Liver (tissue), 9 donors: ENCODE measurements around the gene CNP. TPM values are rescaled to one million over a fixed set of nuclear protein-coding genes. Genes with fewer than 3 reads are reported as not detected.

Experiments
- DNase-seq: peaks from one replicate; pipeline ENCODE4 v3.0.0-alpha.2; 2017; ENCODE audit warnings: low spot score
- H3K27ac ChIP-seq, 2 donors: one replicate each; pipeline ENCODE4 v1.7.0; 2013; ENCODE audit warnings: inconsistent platforms in 2 of 2, low read length in 2 of 2, control low read depth in 1 of 2, low read depth in 1 of 2, mild to moderate bottlenecking in 1 of 2
- H3K27me3 ChIP-seq, 4 donors: one replicate each; pipeline versions ENCODE4 v1.6.1 to v1.7.0; 2013; ENCODE audit warnings: low read length in 3 of 4, inconsistent platforms in 1 of 4, mild to moderate bottlenecking in 1 of 4, moderate library complexity in 1 of 4; ENCODE audit not compliant: control insufficient read depth in 4 of 4, insufficient read depth in 4 of 4
- H3K36me3 ChIP-seq, 4 donors: one replicate each; pipeline versions ENCODE4 v1.6.1 to v1.7.0; 2013; ENCODE audit warnings: low read length in 3 of 4, mild to moderate bottlenecking in 3 of 4, low read depth in 1 of 4, moderate library complexity in 1 of 4; ENCODE audit not compliant: control insufficient read depth in 4 of 4, insufficient read depth in 3 of 4
- H3K4me1 ChIP-seq, 4 donors: one replicate each; pipeline versions ENCODE4 v1.6.1 to v1.7.0; 2013; ENCODE audit warnings: low read length in 3 of 4, mild to moderate bottlenecking in 3 of 4, moderate library complexity in 1 of 4; ENCODE audit not compliant: control insufficient read depth in 4 of 4, insufficient read depth in 4 of 4
- H3K4me3 ChIP-seq, 3 donors: one replicate each; pipeline versions ENCODE4 v1.6.1 to v1.7.0; 2013; ENCODE audit warnings: low read length in 3 of 3, control low read depth in 1 of 3, low read depth in 1 of 3, mild to moderate bottlenecking in 1 of 3
- H3K9ac ChIP-seq, 2 donors: one replicate each; pipeline ENCODE4 v1.7.0; 2013; ENCODE audit warnings: low read length in 2 of 2, mild to moderate bottlenecking in 2 of 2, moderate library complexity in 2 of 2, control low read depth in 1 of 2, low read depth in 1 of 2
- H3K9me3 ChIP-seq, 4 donors: one replicate each; pipeline versions ENCODE4 v1.6.1 to v1.7.0; 2013; ENCODE audit warnings: low read length in 3 of 4; ENCODE audit not compliant: control insufficient read depth in 4 of 4
- FOXA2 ChIP-seq: IDR thresholded peaks from 2 replicates; pipeline ENCODE4 v1.6.1; 2016; ENCODE audit warnings: antibody characterized with exemption
- HNF4A ChIP-seq, 2 donors: conservative IDR thresholded peaks; 2 replicates each; pipeline ENCODE4 v1.6.1; 2016; ENCODE audit warnings: antibody characterized with exemption in 2 of 2, mild to moderate bottlenecking in 2 of 2
- HNF4G ChIP-seq: IDR thresholded peaks from 2 replicates; pipeline ENCODE4 v1.6.1; 2016; ENCODE audit warnings: antibody characterized with exemption
- NR2F2 ChIP-seq: IDR thresholded peaks from 2 replicates; pipeline ENCODE4 v1.6.1; 2016; ENCODE audit warnings: antibody characterized with exemption
- RAD21 ChIP-seq, 2 donors: IDR thresholded peaks; 2 replicates each; pipeline ENCODE4 v1.6.1; 2016; ENCODE audit warnings: antibody characterized with exemption in 2 of 2, mild to moderate bottlenecking in 2 of 2
- RXRA ChIP-seq, 2 donors: IDR thresholded peaks; 2 replicates each; pipeline ENCODE4 v1.6.1; 2017 to 2018; ENCODE audit warnings: antibody characterized with exemption in 2 of 2, mild to moderate bottlenecking in 1 of 2
- SP1 ChIP-seq: IDR thresholded peaks from 2 replicates; pipeline ENCODE4 v1.6.1; 2018; ENCODE audit warnings: antibody characterized with exemption, mild to moderate bottlenecking
- ZBTB33 ChIP-seq: IDR thresholded peaks from 2 replicates; pipeline ENCODE4 v1.6.1; 2016; ENCODE audit warnings: antibody characterized with exemption
- WGBS: extraction: QIAGEN DNeasy Blood & Tissue Kit; methylation state at CpG from one replicate; pipeline ENCODE4 v1.1.7; 2013; 5-methylcytosine and 5-hydroxymethylcytosine counted together
- polyA plus RNA-seq, 2 donors: library from polyadenylated mRNA; stranded (reverse) in 1 of 2; unstranded in 1 of 2; fragments of 200-250 nt in 1 of 2; fragments of >200 nt in 1 of 2; fragmentation: Nextera tagmentation in 1 of 2; extraction: Ambion mirVana in 1 of 2; gene quantifications; one replicate each; pipeline versions ENCODE4 v1.2.1 to v1.2.3, GENCODE V29; 2013 to 2015
- total RNA-seq, 2 donors: library from RNA; depleted of rRNA; stranded (reverse); fragments of >200 nt; gene quantifications; one replicate each; pipeline ENCODE4 v1.2.3, GENCODE V29; 2014
- TF ChIP-seq, protein P1 (sequence below): IDR thresholded peaks from 2 replicates; pipeline ENCODE4 v1.6.1; 2016; ENCODE audit warnings: antibody characterized with exemption
- TF ChIP-seq, protein P2 (sequence below): IDR thresholded peaks from 2 replicates; pipeline ENCODE4 v1.6.1; 2016; ENCODE audit warnings: antibody characterized with exemption
- TF ChIP-seq, protein P3 (sequence below): fragments of 150-350 bp; IDR thresholded peaks from 2 replicates; pipeline ENCODE4 v1.5.1; 2017; ENCODE audit warnings: improper control_type of control experiment, low read depth, low read length; ENCODE audit not compliant: missing input control
- donor health status: healthy.
- donor health status: healthy.
- donor health status: healthy.
- donor health status: healthy.
- donor health status: healthy.

CNP gene
- total and polyA plus RNA-seq, 4 donors, result 25.3 to 38.3 (median 30.2) TPM

- Histone ChIP-seq H3K36me3 (peaks cover 3 to 22% (median 12%) of the 10 kb centered on the region in 4 donors), H3K4me1 (peaks cover 5 to 12% (median 7%) of the 10 kb centered on the region in 4 donors), H3K9me3 (no peaks in the 10 kb centered on the region), H3K27ac (no peak overlapping the region), H3K9ac (no peak overlapping the region), H3K27me3 (no peaks in the 10 kb centered on the region), H3K4me3 (no peak overlapping the region)
- WGBS, result 89% methylated on average over 7 of the region's 7 CpGs
- TF ChIP-seq RXRA (IDR thresholded peaks at IDR 0.05) (no peak), SP1 (no peak), FOXA2 (no peak), NR2F2 (no peak), HNF4A (conservative IDR thresholded peaks at IDR 0.05) (no peak), RAD21 (IDR thresholded peaks at IDR 0.05) (no peak), HNF4G (no peak), ZBTB33 (no peak)
- TF ChIP-seq, protein P1, sequence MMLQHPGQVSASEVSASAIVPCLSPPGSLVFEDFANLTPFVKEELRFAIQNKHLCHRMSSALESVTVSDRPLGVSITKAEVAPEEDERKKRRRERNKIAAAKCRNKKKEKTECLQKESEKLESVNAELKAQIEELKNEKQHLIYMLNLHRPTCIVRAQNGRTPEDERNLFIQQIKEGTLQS, result no peak
- TF ChIP-seq, protein P2, sequence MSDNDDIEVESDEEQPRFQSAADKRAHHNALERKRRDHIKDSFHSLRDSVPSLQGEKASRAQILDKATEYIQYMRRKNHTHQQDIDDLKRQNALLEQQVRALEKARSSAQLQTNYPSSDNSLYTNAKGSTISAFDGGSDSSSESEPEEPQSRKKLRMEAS, result no peak
- TF ChIP-seq, protein P3, sequence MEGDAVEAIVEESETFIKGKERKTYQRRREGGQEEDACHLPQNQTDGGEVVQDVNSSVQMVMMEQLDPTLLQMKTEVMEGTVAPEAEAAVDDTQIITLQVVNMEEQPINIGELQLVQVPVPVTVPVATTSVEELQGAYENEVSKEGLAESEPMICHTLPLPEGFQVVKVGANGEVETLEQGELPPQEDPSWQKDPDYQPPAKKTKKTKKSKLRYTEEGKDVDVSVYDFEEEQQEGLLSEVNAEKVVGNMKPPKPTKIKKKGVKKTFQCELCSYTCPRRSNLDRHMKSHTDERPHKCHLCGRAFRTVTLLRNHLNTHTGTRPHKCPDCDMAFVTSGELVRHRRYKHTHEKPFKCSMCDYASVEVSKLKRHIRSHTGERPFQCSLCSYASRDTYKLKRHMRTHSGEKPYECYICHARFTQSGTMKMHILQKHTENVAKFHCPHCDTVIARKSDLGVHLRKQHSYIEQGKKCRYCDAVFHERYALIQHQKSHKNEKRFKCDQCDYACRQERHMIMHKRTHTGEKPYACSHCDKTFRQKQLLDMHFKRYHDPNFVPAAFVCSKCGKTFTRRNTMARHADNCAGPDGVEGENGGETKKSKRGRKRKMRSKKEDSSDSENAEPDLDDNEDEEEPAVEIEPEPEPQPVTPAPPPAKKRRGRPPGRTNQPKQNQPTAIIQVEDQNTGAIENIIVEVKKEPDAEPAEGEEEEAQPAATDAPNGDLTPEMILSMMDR, result no peak
- no peak for DNase-seq
These were observed 35.7 kb downstream of the CNP start for GRCh38 chr17:42002175-42002791.

GRCh38 chr17:42002792-42003301 is 36.3 kb downstream of the CNP start:
- peaks cover 3 to 17% (median 10%) of the 10 kb centered on the region in 4 donors for H3K36me3 ChIP-seq
- peak; percentile 17 to 42 for TF ChIP-seq HNF4A (conservative IDR thresholded peaks at IDR 0.05)
- TF ChIP-seq NR2F2, result no peak
- no peak for TF ChIP-seq RXRA (IDR thresholded peaks at IDR 0.05)
- no peak for TF ChIP-seq ZBTB33
- no peak for DNase-seq
- no peak overlapping the region for H3K4me3 ChIP-seq
- H3K27me3 ChIP-seq, result no peaks in the 10 kb centered on the region
- no peak overlapping the region for H3K27ac ChIP-seq
- H3K4me1 ChIP-seq, result peaks cover 5 to 12% (median 7%) of the 10 kb centered on the region in 4 donors
- H3K9me3 ChIP-seq, result no peaks in the 10 kb centered on the region
- no peak overlapping the region for H3K9ac ChIP-seq
- WGBS, result 77% methylated on average over 3 of the region's 3 CpGs
